Activated CD8-positive, alpha-beta memory T cell treated with anti-CD3 and anti-CD28 coated beads for 1 hour (primary cell): ENCODE data around the gene UNC5C.

Experiments used
- DNase-seq, 2 donors: peaks; one replicate each; pipeline ENCODE4 v3.0.0-alpha.2; 2020; ENCODE audit warnings: low read depth in 1 of 2; ENCODE audit errors: extremely low read depth in 1 of 2

UNC5C gene

GRCh38 chr4:95548738-95549245 is at the start of gene UNC5C:
Gene UNC5C (minus strand): TSS chr4:95548973.
- no peak for DNase-seq

GRCh38 chr4:95596676-95597075 is 47.9 kb upstream of the UNC5C start:
- DNase-seq, result no peak

- DNase-seq, result no peak
These were observed 45.9 kb upstream of the UNC5C start for GRCh38 chr4:95594629-95595028.

- no peak for DNase-seq
These were observed 45.2 kb upstream of the UNC5C start for GRCh38 chr4:95594013-95594412.

GRCh38 chr4:95591278-95591677 is 42.5 kb upstream of the UNC5C start:
- no peak for DNase-seq

GRCh38 chr4:95590615-95591014 is 41.8 kb upstream of the UNC5C start:
- DNase-seq, result no peak

GRCh38 chr4:95585016-95585695 is 36.4 kb upstream of the UNC5C start:
- DNase-seq, result no peak

DNA sequence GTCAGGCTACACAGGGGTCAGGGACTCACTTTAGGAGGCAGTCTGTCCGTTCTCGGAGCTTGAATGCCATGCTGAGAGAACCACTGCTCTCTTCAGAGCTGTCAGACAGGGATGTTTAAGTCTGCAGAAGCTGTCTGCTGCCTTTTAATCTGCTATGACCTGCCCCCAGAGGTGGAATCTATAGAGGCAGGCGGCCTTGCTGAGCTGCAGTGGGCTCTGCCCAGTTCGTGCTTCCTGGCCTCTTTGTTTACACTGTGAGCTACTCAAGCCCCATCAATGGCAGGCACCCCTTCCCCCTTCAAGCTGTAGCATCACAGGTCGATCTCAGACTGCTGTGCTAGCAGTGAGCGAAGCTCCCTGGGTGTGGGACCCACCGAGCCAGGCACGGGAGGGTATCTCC is 31.5 kb upstream of the UNC5C start:
- DNase-seq, result no peak

- no peak for DNase-seq
These were observed 23.7 kb upstream of the UNC5C start for GRCh38 chr4:95572304-95572991.

DNA sequence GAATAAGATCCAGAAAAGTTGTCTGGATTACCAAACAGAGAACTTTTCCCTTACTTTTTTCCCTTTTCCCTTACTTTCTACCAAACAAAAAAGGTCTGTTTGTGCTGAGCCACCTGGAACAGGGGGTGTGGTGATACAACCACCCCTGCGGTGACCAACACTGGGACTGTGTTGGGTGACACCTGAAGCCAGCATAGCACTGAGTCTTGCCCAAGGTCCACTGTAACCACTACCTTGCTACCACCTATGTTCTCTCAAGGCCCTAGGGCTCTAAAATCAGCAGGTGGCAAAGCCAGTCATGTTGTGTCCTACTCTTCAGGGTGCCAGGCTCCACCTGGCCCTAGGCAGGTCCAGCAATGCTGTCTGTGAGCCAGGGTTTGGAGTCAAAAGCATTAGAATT is 22.8 kb upstream of the UNC5C start:
- no peak for DNase-seq

GRCh38 chr4:95563638-95564337 is 15.0 kb upstream of the UNC5C start:
- DNase-seq, result no peak

DNA sequence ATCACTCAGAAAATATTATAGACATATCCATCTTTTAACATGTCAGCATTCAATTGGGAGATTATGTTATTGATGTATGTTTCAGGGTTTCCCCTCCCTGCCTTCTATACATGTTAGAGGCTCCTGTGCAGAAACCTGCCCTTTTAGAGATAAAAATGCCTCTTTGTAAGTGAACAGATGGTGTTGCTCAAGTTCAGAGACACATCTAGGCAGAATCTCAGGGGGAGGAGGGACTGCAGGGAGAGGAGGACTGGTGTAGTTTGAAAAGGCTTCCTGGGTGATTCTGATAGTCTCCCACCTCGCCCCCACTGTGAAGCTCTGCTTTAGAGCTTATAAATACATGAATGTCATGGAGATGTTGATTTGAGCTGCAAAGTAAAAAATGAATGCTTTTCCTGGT is 12.0 kb upstream of the UNC5C start:
- DNase-seq, result no peak

- no peak for DNase-seq
These were observed 7.6 kb upstream of the UNC5C start for GRCh38 chr4:95556207-95556859.

DNA sequence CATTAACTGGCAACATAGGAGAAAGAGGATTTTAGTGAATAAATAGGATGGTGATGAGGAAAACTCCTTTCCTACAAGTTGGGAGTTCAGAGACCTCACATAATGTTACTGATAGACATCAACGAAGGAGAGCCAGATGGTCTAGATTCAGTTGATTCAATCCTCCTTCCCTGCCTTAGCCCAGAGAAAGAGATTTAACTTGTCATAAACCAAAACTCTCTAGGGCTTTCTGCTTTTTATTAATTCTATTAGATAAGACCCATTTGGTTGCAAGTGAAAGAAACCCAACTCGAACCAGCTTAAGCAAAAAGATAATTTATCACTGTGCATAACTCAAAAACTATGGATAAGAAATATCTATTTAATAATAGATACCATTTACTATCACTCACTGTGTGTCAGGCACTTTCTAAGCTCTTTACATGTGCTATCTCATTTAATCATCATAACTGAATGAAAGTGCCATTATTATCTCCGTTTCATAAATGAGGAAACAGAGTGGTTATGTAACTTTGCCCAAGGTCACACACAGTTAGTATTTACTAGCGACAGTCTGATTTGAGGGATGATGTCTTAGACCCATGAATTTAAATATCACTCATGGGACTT is 4.3 kb upstream of the UNC5C start:
- no peak for DNase-seq

- no peak for DNase-seq
These were observed 2.9 kb upstream of the UNC5C start for GRCh38 chr4:95551653-95552052.

DNA sequence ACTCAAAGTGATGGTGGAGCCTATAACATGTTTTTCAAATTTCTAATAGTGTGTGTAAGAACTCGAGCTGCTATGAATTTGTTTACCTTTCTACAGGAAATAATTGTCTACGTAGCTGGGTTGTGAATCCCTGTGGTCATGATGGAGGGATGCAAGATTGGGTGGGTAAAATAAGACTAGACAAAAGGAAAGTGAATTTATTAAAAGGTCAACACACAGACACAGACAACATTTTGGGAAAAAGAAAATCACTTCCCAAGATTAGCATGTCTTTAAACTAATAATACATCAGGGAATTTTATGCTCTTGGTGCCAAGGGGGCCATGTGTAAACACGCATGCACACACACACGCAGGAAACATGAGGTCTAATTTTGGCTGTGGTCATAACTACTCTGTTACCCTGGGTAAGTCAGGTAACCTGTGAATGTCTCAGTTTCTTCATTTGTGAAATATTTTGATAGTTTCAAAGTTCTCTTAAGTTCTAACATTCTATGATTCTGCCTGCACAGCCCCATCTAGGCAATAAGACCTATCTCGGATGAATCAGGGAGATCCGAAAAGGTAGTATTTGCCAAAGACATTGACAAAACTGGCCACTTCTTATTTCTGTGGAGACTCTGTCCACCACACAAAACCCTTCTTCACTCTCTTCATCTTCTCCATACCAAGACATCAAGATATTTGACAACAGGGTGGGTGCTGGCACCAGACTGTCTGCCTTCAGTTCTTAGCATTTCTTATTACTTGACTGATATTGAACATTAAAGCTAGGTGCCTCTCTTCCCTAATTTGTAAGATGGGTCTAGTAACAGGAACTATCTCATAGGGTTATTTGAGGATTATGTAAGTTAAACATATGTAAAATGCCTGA is 1.6 kb upstream of the UNC5C start:
- DNase-seq, result no peak

DNA sequence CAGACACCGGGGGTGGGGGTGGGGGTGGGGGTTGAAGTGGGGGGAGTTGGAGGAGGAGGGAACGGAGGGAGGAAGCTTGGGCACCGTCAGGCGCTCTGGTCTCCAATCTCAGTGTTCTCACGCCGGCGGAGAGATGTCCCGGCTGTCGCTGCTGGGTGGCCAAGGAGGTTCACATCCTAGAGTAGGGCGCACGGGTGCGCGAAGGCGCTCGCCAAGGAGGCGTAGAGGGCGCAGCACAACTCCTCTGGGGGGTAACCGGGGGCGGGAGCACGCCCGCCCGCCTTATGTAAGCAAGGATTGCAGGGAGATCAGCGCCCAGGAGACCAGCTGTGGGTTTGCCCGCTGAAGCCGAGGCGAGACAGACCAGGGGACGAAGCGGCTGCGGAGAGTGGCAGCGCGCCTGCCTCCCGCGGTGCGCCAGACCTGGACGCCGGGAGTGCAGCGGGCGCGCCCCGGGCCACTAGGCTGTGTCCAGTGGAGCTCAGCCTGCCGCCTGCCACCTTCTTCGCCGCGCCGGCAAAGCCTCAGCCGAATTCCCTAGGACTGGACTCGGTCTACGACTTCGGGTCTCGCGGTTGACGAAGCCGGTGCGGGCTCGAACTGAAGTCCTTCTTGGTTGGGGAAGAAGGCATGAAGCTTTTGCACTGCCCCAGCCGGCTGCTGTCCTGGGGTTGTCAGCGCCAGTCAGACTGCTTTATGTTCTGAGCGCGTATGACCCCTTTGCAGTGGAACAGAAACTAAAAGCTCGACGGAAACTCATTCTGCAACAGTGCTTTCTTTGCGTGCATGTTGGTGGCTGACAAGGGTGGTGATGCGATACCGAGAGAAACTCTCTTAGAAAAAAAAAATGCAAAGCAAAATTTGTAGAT is 707 bp upstream of the UNC5C start:
- DNase-seq, result no peak

DNA sequence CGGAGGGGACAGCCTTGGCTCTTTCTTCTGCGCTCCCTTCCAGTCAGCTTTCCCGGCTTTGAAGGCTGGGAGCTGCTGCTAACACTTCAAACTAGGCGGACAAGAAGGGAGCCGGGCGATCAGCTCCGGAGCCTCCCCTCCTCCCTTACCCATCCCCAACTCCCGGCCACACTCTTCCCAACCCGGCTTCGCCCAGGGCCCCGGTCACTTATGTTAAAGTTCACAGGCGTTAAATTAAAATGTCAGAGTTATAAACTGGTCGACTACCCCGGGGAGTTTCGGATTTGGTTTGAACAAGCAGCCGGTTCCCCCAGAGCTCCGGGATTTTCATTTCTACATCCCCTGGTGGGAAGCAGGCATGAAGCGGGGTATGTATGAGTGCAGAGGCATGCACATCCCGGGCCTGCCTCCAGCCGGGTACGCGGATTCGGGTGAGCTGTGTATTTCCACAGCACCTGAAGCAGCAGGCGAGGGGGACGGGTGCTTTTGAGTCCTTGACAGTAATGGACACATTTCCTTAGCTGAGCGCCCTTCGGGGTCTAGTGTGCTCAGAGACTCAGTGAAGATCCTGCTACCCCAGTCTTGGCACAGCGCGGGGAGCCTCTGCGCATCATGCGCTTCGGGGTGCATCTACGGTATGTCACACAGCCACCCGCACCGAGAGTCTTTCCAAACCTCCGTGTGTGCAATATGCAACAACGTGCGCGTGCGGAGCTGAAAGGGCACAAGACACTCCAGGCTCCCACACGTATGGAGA is 880 bp downstream of the UNC5C start:
- DNase-seq, result no peak
